HepG2 (cell line): ENCODE data around the gene SCAND1. TPM values are rescaled to one million over a fixed set of nuclear protein-coding genes. Genes with fewer than 3 reads are reported as not detected.
A peak's percentile ranks its signal among the peaks of the same experiment; 100 is the strongest.

ENCODE experiments used
- CC2D1A ChIP-seq: sonication (generic); formaldehyde crosslinking; IDR thresholded peaks from 2 replicates; pipeline ENCODE4 v1.8.1; 2023; ENCODE audit warnings: mild to moderate bottlenecking, missing genetic modification reagents
- CREBL2 ChIP-seq: sonication (generic); formaldehyde crosslinking; IDR thresholded peaks from 2 replicates; pipeline ENCODE4 v1.8.1; 2023; ENCODE audit warnings: missing genetic modification reagents, mild to moderate bottlenecking, borderline replicate concordance
- E2F5 ChIP-seq: sonication (generic); formaldehyde crosslinking; conservative IDR thresholded peaks from 2 replicates; pipeline ENCODE4 v1.4.0; 2020; ENCODE audit warnings: missing genetic modification reagents
- HCFC1 ChIP-seq: fragments of 150-350 bp; IDR thresholded peaks from 2 replicates; pipeline ENCODE4 v1.6.1; 2014; ENCODE audit warnings: low read depth, low read length
- NCOA1 ChIP-seq: sonication (generic); formaldehyde crosslinking; IDR thresholded peaks from 2 replicates; pipeline ENCODE4 v1.9.0; 2021; ENCODE audit warnings: missing genetic modification reagents
- PCBP1 ChIP-seq: fragments of 200-400 bp; formaldehyde crosslinking; IDR thresholded peaks from 2 replicates; pipeline ENCODE4 v1.6.1; 2017; ENCODE audit warnings: mild to moderate bottlenecking, low read depth, low read length, borderline replicate concordance
- RCOR2 ChIP-seq: IDR thresholded peaks from 2 replicates; pipeline ENCODE4 v1.6.1; 2016; ENCODE audit warnings: missing biosample characterization, missing genetic modification reagents
- RFX5 ChIP-seq: IDR thresholded peaks from 2 replicates; pipeline ENCODE4 v1.6.1; 2011; ENCODE audit warnings: low read depth, low read length, improper control_type of control experiment
- SIN3B ChIP-seq: fragments of 150-350 bp; IDR thresholded peaks from 2 replicates; pipeline ENCODE4 v1.6.1; 2014; ENCODE audit warnings: low read length
- SNAI1 ChIP-seq: sonication (generic); formaldehyde crosslinking; IDR thresholded peaks from 2 replicates; pipeline ENCODE4 v1.5.0; 2020; ENCODE audit warnings: mild to moderate bottlenecking, missing genetic modification reagents, borderline replicate concordance
- TOE1 ChIP-seq: sonication (generic); formaldehyde crosslinking; IDR thresholded peaks from 2 replicates; pipeline ENCODE4 v1.4.0; 2020; ENCODE audit warnings: mild to moderate bottlenecking, missing genetic modification reagents
- ZFAT ChIP-seq: sonication (generic); formaldehyde crosslinking; conservative IDR thresholded peaks from 2 replicates; pipeline ENCODE4 v1.8.1; 2023; ENCODE audit warnings: missing genetic modification reagents, inconsistent platforms
- ZFP36 ChIP-seq: fragments of 150-350 bp; IDR thresholded peaks from 2 replicates; pipeline ENCODE4 v1.6.1; 2018; ENCODE audit warnings: borderline replicate concordance, low read length, low read depth; ENCODE audit not compliant: partially characterized antibody
- ZNF136 ChIP-seq: sonication (generic); formaldehyde crosslinking; IDR thresholded peaks from 2 replicates; pipeline ENCODE4 v1.8.1; 2022; ENCODE audit warnings: low read depth, mild to moderate bottlenecking, moderate library complexity, missing genetic modification reagents
- ZNF550 ChIP-seq: sonication (generic); formaldehyde crosslinking; IDR thresholded peaks from 2 replicates; pipeline ENCODE4 v1.4.0; 2020; ENCODE audit warnings: mild to moderate bottlenecking, missing genetic modification reagents, borderline replicate concordance
- ZNF710 ChIP-seq: sonication (generic); formaldehyde crosslinking; IDR thresholded peaks from 2 replicates; pipeline ENCODE4 v1.5.0; 2020; ENCODE audit warnings: mild to moderate bottlenecking, missing genetic modification reagents, borderline replicate concordance
- ZSCAN29 ChIP-seq: sonication (generic); formaldehyde crosslinking; conservative IDR thresholded peaks from 2 replicates; pipeline ENCODE4 v1.4.0; 2020; ENCODE audit warnings: mild to moderate bottlenecking, missing genetic modification reagents
- polyA plus RNA-seq, 8 experiments: library from polyadenylated mRNA; depleted of rRNA in 3 of 8; stranded (reverse) in 7 of 8; unstranded in 1 of 8; fragments of >200 nt; fragmentation: Illumina TruSeq in 4 of 8; extraction: Trizol in 4 of 8; gene quantifications; 2 replicates each; pipeline versions ENCODE4 v1.2.1 to v1.2.3, GENCODE V29; 2011 to 2016; ENCODE audit warnings: low read depth in 4 of 8, missing spikeins in 1 of 8, mixed read lengths in 1 of 8; ENCODE audit not compliant: insufficient read depth in 1 of 8
- total RNA-seq, 5 experiments: library from RNA; depleted of rRNA; stranded (reverse); fragments of >200 nt; fragmentation: Illumina TruSeq; extraction: Trizol; gene quantifications; 2 replicates each; pipeline ENCODE4 v1.2.3, GENCODE V29; 2016; ENCODE audit warnings: low read depth in 1 of 5
- TF ChIP-seq, protein P1 (sequence below): sonication (generic); formaldehyde crosslinking; conservative IDR thresholded peaks from 2 replicates; pipeline ENCODE4 v1.4.0; 2020; ENCODE audit warnings: missing genetic modification reagents

The SCAND1 gene
- total and polyA plus RNA-seq, 2 of the 13 experiments (the other 11 are each of a cell fraction or from before 2014, with no cell fraction given): 19.3 to 109 TPM

GRCh38 chr20:35954200-35954906 is at the start of gene SCAND1 (continued):
- TF ChIP-seq RCOR2 (CRISPR knock-in tag): peak; percentile 86
- peak; percentile 8 for TF ChIP-seq E2F5 (CRISPR knock-in tag)
- TF ChIP-seq ZNF710 (CRISPR knock-in tag): peak; percentile 98
- peak; percentile 97 for TF ChIP-seq TOE1 (CRISPR knock-in tag)
- no peak for TF ChIP-seq ZFAT
- TF ChIP-seq NCOA1 (CRISPR knock-in tag): peak; percentile 85
- TF ChIP-seq ZNF550: no peak; the same call in 1 of the 2 replicates
- TF ChIP-seq ZFP36: peak; percentile 68
- TF ChIP-seq CREBL2 (CRISPR knock-in tag): peak; percentile 56
- peak; percentile 87 for TF ChIP-seq ZSCAN29 (CRISPR knock-in tag)
- TF ChIP-seq HCFC1: peak; percentile 81
- 0 out of 2 replicates have a peak, but pooled peaks have one; percentile 49 for TF ChIP-seq PCBP1
- TF ChIP-seq RFX5: peak; percentile 81
- TF ChIP-seq, protein P1, sequence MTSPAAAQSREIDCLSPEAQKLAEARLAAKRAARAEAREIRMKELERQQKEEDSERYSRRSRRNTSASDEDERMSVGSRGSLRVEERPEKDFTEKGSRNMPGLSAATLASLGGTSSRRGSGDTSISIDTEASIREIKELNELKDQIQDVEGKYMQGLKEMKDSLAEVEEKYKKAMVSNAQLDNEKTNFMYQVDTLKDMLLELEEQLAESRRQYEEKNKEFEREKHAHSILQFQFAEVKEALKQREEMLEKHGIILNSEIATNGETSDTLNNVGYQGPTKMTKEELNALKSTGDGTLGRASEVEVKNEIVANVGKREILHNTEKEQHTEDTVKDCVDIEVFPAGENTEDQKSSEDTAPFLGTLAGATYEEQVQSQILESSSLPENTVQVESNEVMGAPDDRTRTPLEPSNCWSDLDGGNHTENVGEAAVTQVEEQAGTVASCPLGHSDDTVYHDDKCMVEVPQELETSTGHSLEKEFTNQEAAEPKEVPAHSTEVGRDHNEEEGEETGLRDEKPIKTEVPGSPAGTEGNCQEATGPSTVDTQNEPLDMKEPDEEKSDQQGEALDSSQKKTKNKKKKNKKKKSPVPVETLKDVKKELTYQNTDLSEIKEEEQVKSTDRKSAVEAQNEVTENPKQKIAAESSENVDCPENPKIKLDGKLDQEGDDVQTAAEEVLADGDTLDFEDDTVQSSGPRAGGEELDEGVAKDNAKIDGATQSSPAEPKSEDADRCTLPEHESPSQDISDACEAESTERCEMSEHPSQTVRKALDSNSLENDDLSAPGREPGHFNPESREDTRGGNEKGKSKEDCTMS: peak; percentile 55; the same call in 1 of the 2 replicates
- TF ChIP-seq SIN3B: peak; percentile 88; the same call in 1 of the 2 replicates
- peak; percentile 34; the same call in 1 of the 2 replicates for TF ChIP-seq CC2D1A (CRISPR knock-in tag)
- TF ChIP-seq ZNF136 (CRISPR knock-in tag): peak; percentile 100
- peak; percentile 99 for TF ChIP-seq SNAI1
